ENCODE data around the gene CDCA8.
A peak's percentile ranks its signal among the peaks of the same experiment; 100 is the strongest.

Gene CDCA8

GRCh38 chr1:37692078-37692833, at the start of gene CDCA8:
Gene CDCA8 (plus strand): TSS chr1:37692516. CDS start chr1:37692691, 175 bp downstream.
- Histone ChIP-seq H3K27ac (ENCODE audit: low read depth, low read length) (peak within 1 kb of the TSS; percentile 80), H3K27me3 (ENCODE audit: low read length) (no peaks in the 10 kb centered on the region), H3K9me2 (replicated peaks; ENCODE audit: insufficient read depth, low read length) (no peaks in the 10 kb centered on the region), H3K79me2 (ENCODE audit: insufficient read depth, low read length) (peaks cover 65% of the 10 kb centered on the region), H4K20me1 (ENCODE audit: low read depth, low read length) (no peaks in the 10 kb centered on the region), H2AFZ (ENCODE audit: low read depth, low read length, severe bottlenecking) (peak within 1 kb of the TSS; percentile 79), H3K4me3 (ENCODE audit: insufficient read depth, low read length, poor library complexity, severe bottlenecking) (peak within 1 kb of the TSS; percentile 74), H3K9me3 (ENCODE audit: insufficient read depth, low read length) (no peaks in the 10 kb centered on the region), H3K9ac (ENCODE audit: low read length) (peak within 1 kb of the TSS; percentile 90), H3K36me3 (ENCODE audit: low read length) (peaks cover 23% of the 10 kb centered on the region; the same call in 1 of the 2 replicates), H3K4me2 (ENCODE audit: low read depth, low read length, poor library complexity, severe bottlenecking) (peak within 1 kb of the TSS; percentile 90), H3F3A (ENCODE audit: insufficient read depth) (no peaks in the 10 kb centered on the region; the same call in 1 of the 2 replicates)
- no peak for TF ChIP-seq EZH2phosphoT487 (conservative IDR thresholded peaks at IDR 0.05; ENCODE audit: low read length)
- TF ChIP-seq, protein P1, sequence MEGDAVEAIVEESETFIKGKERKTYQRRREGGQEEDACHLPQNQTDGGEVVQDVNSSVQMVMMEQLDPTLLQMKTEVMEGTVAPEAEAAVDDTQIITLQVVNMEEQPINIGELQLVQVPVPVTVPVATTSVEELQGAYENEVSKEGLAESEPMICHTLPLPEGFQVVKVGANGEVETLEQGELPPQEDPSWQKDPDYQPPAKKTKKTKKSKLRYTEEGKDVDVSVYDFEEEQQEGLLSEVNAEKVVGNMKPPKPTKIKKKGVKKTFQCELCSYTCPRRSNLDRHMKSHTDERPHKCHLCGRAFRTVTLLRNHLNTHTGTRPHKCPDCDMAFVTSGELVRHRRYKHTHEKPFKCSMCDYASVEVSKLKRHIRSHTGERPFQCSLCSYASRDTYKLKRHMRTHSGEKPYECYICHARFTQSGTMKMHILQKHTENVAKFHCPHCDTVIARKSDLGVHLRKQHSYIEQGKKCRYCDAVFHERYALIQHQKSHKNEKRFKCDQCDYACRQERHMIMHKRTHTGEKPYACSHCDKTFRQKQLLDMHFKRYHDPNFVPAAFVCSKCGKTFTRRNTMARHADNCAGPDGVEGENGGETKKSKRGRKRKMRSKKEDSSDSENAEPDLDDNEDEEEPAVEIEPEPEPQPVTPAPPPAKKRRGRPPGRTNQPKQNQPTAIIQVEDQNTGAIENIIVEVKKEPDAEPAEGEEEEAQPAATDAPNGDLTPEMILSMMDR (IDR thresholded peaks at IDR 0.05; ENCODE audit: insufficient read depth, low read length, poor library complexity, severe bottlenecking): peak; percentile 63

DNA sequence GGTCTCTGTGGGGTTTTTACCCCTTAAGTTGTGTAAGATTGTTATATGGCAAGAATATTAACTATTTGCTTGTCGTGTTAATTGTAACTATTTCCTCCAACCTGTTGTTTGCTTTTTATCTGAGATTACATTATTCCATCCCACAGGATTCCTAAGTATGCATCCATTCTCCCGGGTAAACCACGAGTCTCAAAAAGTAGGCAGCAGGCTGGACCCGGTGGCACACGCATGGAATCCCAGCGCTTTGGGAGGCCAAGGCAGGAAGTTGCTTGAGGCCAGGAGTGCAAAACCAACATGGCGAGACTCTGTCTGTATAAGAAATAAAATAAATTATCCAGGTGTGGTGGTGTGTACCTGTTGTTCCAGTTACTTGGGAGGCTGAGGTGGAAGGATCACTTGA, 45.0 kb upstream of the CDCA8 start:
- Histone ChIP-seq H3K4me2 (ENCODE audit: low read depth, low read length, poor library complexity, severe bottlenecking) (no peak overlapping the region), H3K79me2 (ENCODE audit: insufficient read depth, low read length) (no peaks in the 10 kb centered on the region), H3K27me3 (ENCODE audit: low read length) (no peaks in the 10 kb centered on the region), H2AFZ (ENCODE audit: low read depth, low read length, severe bottlenecking) (no peak overlapping the region), H4K20me1 (ENCODE audit: low read depth, low read length) (no peaks in the 10 kb centered on the region), H3K27ac (ENCODE audit: low read depth, low read length) (no peak overlapping the region), H3K36me3 (ENCODE audit: low read length) (no peaks in the 10 kb centered on the region), H3K4me3 (ENCODE audit: insufficient read depth, low read length, poor library complexity, severe bottlenecking) (no peak overlapping the region), H3K9ac (ENCODE audit: low read length) (no peak overlapping the region), H3K9me2 (replicated peaks; ENCODE audit: insufficient read depth, low read length) (no peaks in the 10 kb centered on the region), H3K9me3 (ENCODE audit: insufficient read depth, low read length) (no peaks in the 10 kb centered on the region), H3F3A (ENCODE audit: insufficient read depth) (no peaks in the 10 kb centered on the region)
- TF ChIP-seq EZH2phosphoT487 (conservative IDR thresholded peaks at IDR 0.05; ENCODE audit: low read length): no peak
- TF ChIP-seq, protein P1 (IDR thresholded peaks at IDR 0.05; ENCODE audit: insufficient read depth, low read length, poor library complexity, severe bottlenecking): no peak

DNA sequence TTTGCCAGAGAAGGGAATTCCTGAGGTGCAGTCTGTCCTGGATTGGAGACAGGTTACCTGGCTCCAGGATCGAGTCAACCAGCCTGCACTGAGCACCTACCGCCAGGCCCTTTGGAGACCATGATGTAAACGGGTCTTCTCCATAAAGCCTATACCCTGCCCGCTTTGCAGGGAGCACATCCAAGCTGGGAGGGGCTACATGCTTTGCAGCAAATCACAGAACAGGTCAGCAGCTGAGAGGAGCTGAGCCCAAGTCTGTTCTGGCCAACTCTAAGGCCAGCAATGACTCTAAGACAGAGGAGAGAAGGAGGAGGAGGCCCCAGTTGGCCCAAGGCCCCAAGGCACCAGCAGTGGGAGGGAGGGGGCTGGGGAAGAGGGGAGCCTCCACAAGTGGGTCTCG, 42.1 kb upstream of the CDCA8 start:
- Histone ChIP-seq H3K79me2 (ENCODE audit: insufficient read depth, low read length) (no peaks in the 10 kb centered on the region), H3K4me3 (ENCODE audit: insufficient read depth, low read length, poor library complexity, severe bottlenecking) (no peak overlapping the region), H3F3A (ENCODE audit: insufficient read depth) (no peaks in the 10 kb centered on the region), H3K27ac (ENCODE audit: low read depth, low read length) (no peak overlapping the region), H3K9ac (ENCODE audit: low read length) (no peak overlapping the region), H3K36me3 (ENCODE audit: low read length) (no peaks in the 10 kb centered on the region), H4K20me1 (ENCODE audit: low read depth, low read length) (no peaks in the 10 kb centered on the region), H3K9me2 (replicated peaks; ENCODE audit: insufficient read depth, low read length) (no peaks in the 10 kb centered on the region), H3K9me3 (ENCODE audit: insufficient read depth, low read length) (no peaks in the 10 kb centered on the region), H3K27me3 (ENCODE audit: low read length) (no peaks in the 10 kb centered on the region), H2AFZ (ENCODE audit: low read depth, low read length, severe bottlenecking) (no peak overlapping the region), H3K4me2 (ENCODE audit: low read depth, low read length, poor library complexity, severe bottlenecking) (no peak overlapping the region)
- TF ChIP-seq EZH2phosphoT487 (conservative IDR thresholded peaks at IDR 0.05; ENCODE audit: low read length): no peak
- TF ChIP-seq, protein P1 (IDR thresholded peaks at IDR 0.05; ENCODE audit: insufficient read depth, low read length, poor library complexity, severe bottlenecking): no peak
